OCI-LY1 (cell line): ENCODE data around the gene PTH1R.
A peak's percentile ranks its signal among the peaks of the same experiment; 100 is the strongest.

ENCODE experiments used
- H2AFZ ChIP-seq: fragments of 200-600 bp; sonication (generic), shearing (Covaris generic); 2 replicates; pipeline ENCODE4 v1.6.0; 2014; ENCODE audit warnings: antibody characterized with exemption, mild to moderate bottlenecking, low read length
- H3F3A ChIP-seq: fragments of 200-600 bp; sonication (generic), shearing (Covaris generic); 2 replicates; pipeline ENCODE4 v1.6.0; 2014; ENCODE audit warnings: mild to moderate bottlenecking, antibody characterized with exemption, low read length, moderate library complexity; ENCODE audit not compliant: insufficient read depth
- H3K27ac ChIP-seq: fragments of 200-600 bp; sonication (generic); 2 replicates; pipeline ENCODE4 v1.5.1; 2014; ENCODE audit warnings: low read length, mixed run types, mild to moderate bottlenecking, low read depth; ENCODE audit not compliant: poor library complexity, severe bottlenecking
- H3K27me3 ChIP-seq: fragments of 200-600 bp; sonication (generic); 2 replicates; pipeline ENCODE4 v1.6.0; 2014; ENCODE audit warnings: antibody characterized with exemption, mild to moderate bottlenecking, low read length, moderate library complexity; ENCODE audit not compliant: insufficient read depth
- H3K36me3 ChIP-seq: fragments of 200-600 bp; sonication (generic); 2 replicates; pipeline ENCODE4 v1.6.1; 2014; ENCODE audit warnings: mild to moderate bottlenecking, antibody characterized with exemption, low read length, moderate library complexity, mixed read lengths; ENCODE audit not compliant: insufficient read depth
- H3K4me1 ChIP-seq: fragments of 200-600 bp; sonication (generic); 2 replicates; pipeline ENCODE4 v1.5.1; 2014; ENCODE audit warnings: mild to moderate bottlenecking, low read length, moderate library complexity; ENCODE audit not compliant: insufficient read depth, severe bottlenecking
- H3K4me2 ChIP-seq: fragments of 200-600 bp; sonication (generic), shearing (Covaris generic); 2 replicates; pipeline ENCODE4 v1.6.1; 2014; ENCODE audit warnings: low read length
- H3K4me3 ChIP-seq: fragments of 200-600 bp; sonication (generic); 2 replicates; pipeline ENCODE4 v1.5.1; 2014; ENCODE audit warnings: low read length, low read depth, mild to moderate bottlenecking, mixed read lengths; ENCODE audit not compliant: poor library complexity, severe bottlenecking
- H3K79me2 ChIP-seq: fragments of 200-600 bp; shearing (Covaris generic); 2 replicates; pipeline ENCODE4 v1.6.1; 2016; ENCODE audit warnings: mixed run types, low read length, mixed read lengths; ENCODE audit not compliant: insufficient read depth
- H3K9ac ChIP-seq: fragments of 200-600 bp; sonication (generic), shearing (Covaris generic); 2 replicates; pipeline ENCODE4 v1.6.1; 2014; ENCODE audit warnings: mild to moderate bottlenecking, low read length, mixed read lengths
- H3K9me2 ChIP-seq: fragments of 200-600 bp; sonication (generic), shearing (Covaris generic); 2 replicates; pipeline ENCODE4 v1.6.1; 2014; ENCODE audit warnings: low read depth, mild to moderate bottlenecking, low read length, mixed read lengths
- H3K9me3 ChIP-seq: fragments of 200-600 bp; shearing (Covaris generic); 2 replicates; pipeline ENCODE4 v1.6.1; 2014; ENCODE audit warnings: low read length, mixed read lengths
- H4K20me1 ChIP-seq: fragments of 200-600 bp; sonication (generic), shearing (Covaris generic); 2 replicates; pipeline ENCODE4 v1.6.0; 2016; ENCODE audit warnings: mild to moderate bottlenecking, low read length; ENCODE audit not compliant: insufficient read depth
- CTCF ChIP-seq: fragments of 200-600 bp; sonication (generic), shearing (Covaris generic); IDR thresholded peaks from 2 replicates; pipeline ENCODE4 v1.5.1; 2017; ENCODE audit warnings: mild to moderate bottlenecking, antibody characterized with exemption, low read length, moderate library complexity, mixed read lengths
- EZH2 ChIP-seq: fragments of 200-600 bp; sonication (generic), shearing (Covaris generic); IDR thresholded peaks from 2 replicates; pipeline ENCODE4 v1.8.0; 2017; ENCODE audit warnings: borderline replicate concordance, mixed run types, mild to moderate bottlenecking, antibody characterized with exemption, low read length, moderate library complexity, mixed read lengths

PTH1R gene

GRCh38 chr3:46899151-46900006, 21.9 kb downstream of the PTH1R start:
- H3K9ac ChIP-seq: no peak overlapping the region
- H4K20me1 ChIP-seq: no peaks in the 10 kb centered on the region
- H3K4me2 ChIP-seq: 0 out of 2 replicates have a peak overlapping the region, but pooled peaks have one; percentile 47
- H3K9me2 ChIP-seq: no peaks in the 10 kb centered on the region
- no peaks in the 10 kb centered on the region for H3K36me3 ChIP-seq
- H3K27ac ChIP-seq: no peak overlapping the region
- no peaks in the 10 kb centered on the region for H3F3A ChIP-seq
- no peak overlapping the region for H3K4me3 ChIP-seq
- no peak for TF ChIP-seq EZH2
- no peak for TF ChIP-seq CTCF
- H3K9me3 ChIP-seq: no peaks in the 10 kb centered on the region
- no peak overlapping the region for H2AFZ ChIP-seq
- no peaks in the 10 kb centered on the region for H3K79me2 ChIP-seq
- no peaks in the 10 kb centered on the region for H3K4me1 ChIP-seq
- peaks cover 4% of the 10 kb centered on the region; the same call in 1 of the 2 replicates for H3K27me3 ChIP-seq

GRCh38 chr3:46900007-46900292, 22.4 kb downstream of the PTH1R start:
- H3K79me2 ChIP-seq: no peaks in the 10 kb centered on the region
- H4K20me1 ChIP-seq: no peaks in the 10 kb centered on the region
- no peaks in the 10 kb centered on the region for H3K9me2 ChIP-seq
- no peak overlapping the region for H3K4me2 ChIP-seq
- no peak overlapping the region for H3K4me3 ChIP-seq
- no peaks in the 10 kb centered on the region for H3F3A ChIP-seq
- H3K9ac ChIP-seq: no peak overlapping the region
- H3K27me3 ChIP-seq: peaks cover 4% of the 10 kb centered on the region; the same call in 1 of the 2 replicates
- TF ChIP-seq EZH2: no peak
- no peak for TF ChIP-seq CTCF
- no peak overlapping the region for H2AFZ ChIP-seq
- no peaks in the 10 kb centered on the region for H3K36me3 ChIP-seq
- H3K27ac ChIP-seq: no peak overlapping the region
- no peaks in the 10 kb centered on the region for H3K4me1 ChIP-seq
- no peaks in the 10 kb centered on the region for H3K9me3 ChIP-seq

DNA sequence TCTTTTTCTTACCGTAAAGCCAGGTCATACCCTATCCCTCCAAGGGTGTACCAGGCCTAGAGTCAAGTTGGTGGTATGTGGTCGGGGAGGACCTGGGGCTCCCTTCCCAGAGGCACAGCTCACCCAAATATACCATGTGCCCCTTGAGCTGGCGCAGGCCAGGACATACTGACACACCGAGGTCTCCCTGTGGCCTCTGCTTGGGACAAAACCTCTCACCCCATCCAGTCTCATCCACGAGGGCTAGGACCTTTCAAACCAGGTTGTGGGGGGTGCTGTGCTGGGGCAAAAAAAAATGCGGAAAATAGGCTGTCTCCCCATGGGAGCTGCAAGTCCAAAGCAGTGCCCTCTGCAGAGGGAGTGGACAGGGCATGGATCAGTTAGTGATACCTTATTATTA, 22.8 kb downstream of the PTH1R start:
- Histone ChIP-seq H3K36me3 (no peaks in the 10 kb centered on the region), H3K9me2 (no peaks in the 10 kb centered on the region), H3K27ac (no peak overlapping the region), H3K9me3 (no peaks in the 10 kb centered on the region), H3K79me2 (no peaks in the 10 kb centered on the region), H3K27me3 (peaks cover 4% of the 10 kb centered on the region; the same call in 1 of the 2 replicates), H2AFZ (no peak overlapping the region), H3K4me1 (no peaks in the 10 kb centered on the region), H3K9ac (no peak overlapping the region), H3F3A (no peaks in the 10 kb centered on the region), H3K4me3 (no peak overlapping the region), H4K20me1 (no peaks in the 10 kb centered on the region), H3K4me2 (no peak overlapping the region)
- TF ChIP-seq EZH2 (no peak), CTCF (no peak)
